SK-N-SH (cell line): Measurements from ENCODE around the gene HSPB3.

Experiments
- JUND ChIP-seq: IDR thresholded peaks from 2 replicates; pipeline ENCODE4 v1.4.0; 2012
- TAF1 ChIP-seq: IDR thresholded peaks from 2 replicates; pipeline ENCODE4 v1.6.1; 2012; ENCODE audit warnings: low read depth, mild to moderate bottlenecking, low read length, moderate library complexity, borderline replicate concordance

- TF ChIP-seq JUND = no peak
- no peak for TF ChIP-seq TAF1
Measured at GRCh38 chr5:54480296-54480695, 24.8 kb downstream of the HSPB3 start.
